Psoas muscle (tissue), 8 donors: ENCODE results near the gene ENPP3. TPM values are rescaled to one million over a fixed set of nuclear protein-coding genes. Genes with fewer than 3 reads are reported as not detected.

ENCODE experiments used
- ATAC-seq, 4 donors: fragments of 200-7000 bp; cut with Tn5 transposase; one replicate each; pipeline ENCODE4 v1.9.1; 2020; ENCODE audit warnings: moderate library complexity in 3 of 4, mild to moderate bottlenecking in 2 of 4
- DNase-seq, 2 donors: peaks; one replicate each; pipeline ENCODE4 v3.0.0-alpha.2; 2020
- H3K27ac ChIP-seq: fragments of 200-600 bp; one replicate; pipeline ENCODE4 v1.8.0; 2022
- H3K27me3 ChIP-seq, 3 donors: fragments of 200-600 bp in 1 of 3; one replicate each; pipeline versions ENCODE4 v1.6.1 to v1.8.0; 2013 to 2022; ENCODE audit warnings: low read length in 2 of 3, mild to moderate bottlenecking in 2 of 3, moderate library complexity in 1 of 3; ENCODE audit not compliant: insufficient read depth in 3 of 3
- H3K36me3 ChIP-seq, 2 donors: fragments of 200-600 bp in 1 of 2; one replicate each; pipeline versions ENCODE4 v1.6.1 to v1.8.0; 2013 to 2022; ENCODE audit warnings: low read depth in 1 of 2, mild to moderate bottlenecking in 1 of 2, moderate library complexity in 1 of 2; ENCODE audit not compliant: insufficient read depth in 1 of 2
- H3K4me1 ChIP-seq: fragments of 200-600 bp; one replicate; pipeline ENCODE4 v1.8.0; 2022
- H3K4me3 ChIP-seq: fragments of 200-600 bp; one replicate; pipeline ENCODE4 v1.8.0; 2022; ENCODE audit warnings: mild to moderate bottlenecking
- H3K9me3 ChIP-seq: fragments of 200-600 bp; one replicate; pipeline ENCODE4 v1.8.0; 2022
- WGBS, 3 donors: extraction: QIAGEN DNeasy Blood & Tissue Kit; methylation state at CpG; one replicate each; pipeline versions ENCODE4 v1.1.6 to v1.1.7; 2013; 5-methylcytosine and 5-hydroxymethylcytosine counted together
- intact Hi-C, 2 donors: fragments of 100-400 bp; cut with DNase I; formaldehyde crosslinking; loops; one replicate each; pipeline versions ENCODE4 v1.11.0 to v1.14.2; 2022
- polyA plus RNA-seq, 3 donors: library from polyadenylated mRNA; stranded (reverse); fragments of 200-250 nt; gene quantifications; one replicate each; pipeline ENCODE4 v1.2.3, GENCODE V29; 2013
- total RNA-seq, 4 donors: library from RNA; stranded (reverse); fragmentation: NEBNext Ultra II Directional in 2 of 4; extraction: Animal tissue kit (Norgen Biotek cat#: 25700) in 2 of 4; gene quantifications; one replicate each; pipeline versions ENCODE4 v1.2.1 to v1.2.4, GENCODE V29; 2021 to 2023
- TF ChIP-seq, protein P1 (sequence below): fragments of 200-600 bp; IDR thresholded peaks from one replicate; pipeline ENCODE4 v1.8.0; 2022; ENCODE audit warnings: antibody characterized with exemption
- donor health status: healthy with polysubstance abuse.
- donor health status: DM: no; HTN: no; CAD: no; lungs with moderate emphysema.
- donor health status: Bipolar disorder and iron deficiency.
- donor health status: healthy.
- donor health status: DM: yes; HTN: yes; CAD: no.
- donor health status: DM: no; HTN: no; CAD: no.
- donor health status: DM: no; HTN: no; CAD: no.
- donor health status: DM: yes; HTN: yes; CAD: no.

Gene ENPP3
- total and polyA plus RNA-seq, 7 donors, result 0.04 to 0.34 (median 0.13) TPM; not detected in 1

DNA sequence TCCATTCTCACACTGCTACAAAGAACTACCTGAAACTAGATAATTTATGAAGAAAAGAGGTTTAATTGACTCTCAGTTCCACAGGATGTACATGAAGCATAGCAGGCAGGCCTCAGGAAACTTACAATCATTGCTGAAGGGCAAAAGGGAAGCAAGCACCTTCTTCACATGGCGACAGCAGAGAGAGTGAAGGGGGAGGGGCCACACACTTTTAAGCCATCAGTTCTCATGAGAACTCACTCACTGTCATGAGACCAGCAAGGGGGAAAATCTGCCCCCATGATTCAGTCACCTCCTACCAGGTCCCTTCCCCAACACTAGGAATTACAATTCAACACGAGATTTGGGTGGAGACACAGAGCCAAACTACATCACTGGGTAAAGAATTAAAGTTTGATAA is 158.3 kb downstream of the ENPP3 start:
- Histone ChIP-seq H3K27ac (no peak overlapping the region), H3K4me1 (no peaks in the 10 kb centered on the region), H3K4me3 (no peak overlapping the region), H3K36me3 (no peaks in the 10 kb centered on the region), H3K9me3 (peaks cover 5% of the 10 kb centered on the region), H3K27me3 (no peaks in the 10 kb centered on the region)
- 72 to 73% (median 72%) methylated on average over 2 of the region's 2 CpGs for WGBS, 3 donors
- ATAC-seq (no peak), DNase-seq (no peak)
- TF ChIP-seq, protein P1, sequence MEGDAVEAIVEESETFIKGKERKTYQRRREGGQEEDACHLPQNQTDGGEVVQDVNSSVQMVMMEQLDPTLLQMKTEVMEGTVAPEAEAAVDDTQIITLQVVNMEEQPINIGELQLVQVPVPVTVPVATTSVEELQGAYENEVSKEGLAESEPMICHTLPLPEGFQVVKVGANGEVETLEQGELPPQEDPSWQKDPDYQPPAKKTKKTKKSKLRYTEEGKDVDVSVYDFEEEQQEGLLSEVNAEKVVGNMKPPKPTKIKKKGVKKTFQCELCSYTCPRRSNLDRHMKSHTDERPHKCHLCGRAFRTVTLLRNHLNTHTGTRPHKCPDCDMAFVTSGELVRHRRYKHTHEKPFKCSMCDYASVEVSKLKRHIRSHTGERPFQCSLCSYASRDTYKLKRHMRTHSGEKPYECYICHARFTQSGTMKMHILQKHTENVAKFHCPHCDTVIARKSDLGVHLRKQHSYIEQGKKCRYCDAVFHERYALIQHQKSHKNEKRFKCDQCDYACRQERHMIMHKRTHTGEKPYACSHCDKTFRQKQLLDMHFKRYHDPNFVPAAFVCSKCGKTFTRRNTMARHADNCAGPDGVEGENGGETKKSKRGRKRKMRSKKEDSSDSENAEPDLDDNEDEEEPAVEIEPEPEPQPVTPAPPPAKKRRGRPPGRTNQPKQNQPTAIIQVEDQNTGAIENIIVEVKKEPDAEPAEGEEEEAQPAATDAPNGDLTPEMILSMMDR, result no peak
- intact Hi-C loops, result no loop called here

Other genes starting within 250 kb of the ENPP3 start
- under 1 TPM; 0.19 to 0.59 (median 0.28) TPM for gene ARG1, start 64.1 kb upstream of the ENPP3 start, total RNA-seq
- under 1 TPM in 2 of 3 donors, not detected in 1; 0.08 to 0.09 TPM for gene ARG1, start 64.1 kb upstream of the ENPP3 start, polyA plus RNA-seq
- gene MED23, start 9.1 kb upstream of the ENPP3 start, total RNA-seq, result 10 to 100 TPM in 1 of 4 donors, 1 to 10 TPM in 3; 7.9 to 11.2 (median 9.1) TPM
- 1 to 10 TPM; 4.2 to 8.0 (median 4.3) TPM for gene MED23, start 9.1 kb upstream of the ENPP3 start, polyA plus RNA-seq
- gene OR2A4, start 64.1 kb downstream of the ENPP3 start, total RNA-seq, result under 1 TPM in 1 of 4 donors, not detected in 3; 0.21 TPM
- not detected for gene OR2A4, start 64.1 kb downstream of the ENPP3 start, polyA plus RNA-seq
- gene CTAGE9, start 73.7 kb downstream of the ENPP3 start, total RNA-seq, result not detected
- gene CTAGE9, start 73.7 kb downstream of the ENPP3 start, polyA plus RNA-seq, result not detected
- 1 to 10 TPM; 1.6 to 4.9 (median 2.6) TPM for gene ENPP1, start 170.7 kb downstream of the ENPP3 start, total RNA-seq
- gene ENPP1, start 170.7 kb downstream of the ENPP3 start, polyA plus RNA-seq, result 1 to 10 TPM in 1 of 3 donors, under 1 TPM in 2; 0.65 to 1.2 (median 0.66) TPM